ENCODE measurements around the gene ZFAND3.
"Not testable (repeated sequence)": the region's sequence is repeated elsewhere in the genome, so short reads cannot be mapped to it uniquely, and the experiment has no call there.

Gene ZFAND3

DNA sequence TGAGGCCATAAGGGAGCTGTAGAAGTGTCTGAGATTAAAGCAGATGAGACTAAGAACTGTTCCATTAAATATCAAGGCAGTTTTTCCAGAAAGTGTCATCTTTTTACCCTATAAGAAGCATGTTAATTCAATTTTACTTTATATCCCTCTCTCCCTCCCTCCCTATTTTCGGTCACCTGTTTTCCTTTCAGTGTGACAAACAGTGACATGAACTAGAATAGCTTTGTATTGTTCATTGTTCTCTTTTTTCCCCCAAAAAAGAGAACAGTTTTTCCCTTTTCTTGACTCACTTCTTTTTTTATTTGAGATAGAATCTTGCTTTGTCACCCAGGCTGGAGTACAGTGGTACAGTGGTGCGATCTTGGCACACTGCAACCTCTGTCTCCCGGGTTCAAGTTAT is 269.3 kb downstream of the ZFAND3 start:
- no peak for DNase-seq (ENCODE audit: low read depth in 2 of 2)

GRCh38 chr6:38091613-38092012 is 272.1 kb downstream of the ZFAND3 start:
- DNase-seq (ENCODE audit: low read depth in 2 of 2), result no peak

DNA sequence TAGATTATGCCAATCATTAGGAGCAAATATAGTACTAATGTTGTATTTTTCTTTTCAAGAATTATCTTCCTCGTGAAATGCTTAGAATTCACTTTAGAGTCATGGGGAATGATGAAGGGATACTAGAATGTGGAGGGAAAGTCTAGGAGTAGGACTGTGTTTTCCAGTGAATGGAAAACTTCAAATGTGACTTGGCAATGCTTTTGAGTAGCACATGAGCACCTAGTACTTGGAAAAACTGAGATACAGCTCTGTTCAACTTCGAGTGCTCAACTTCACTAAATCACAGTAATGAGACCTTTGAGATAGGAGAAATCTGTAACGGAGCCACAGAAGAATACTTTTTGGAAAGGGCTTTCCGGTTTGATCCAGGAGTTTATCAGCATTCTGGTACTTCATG is 272.9 kb downstream of the ZFAND3 start:
- DNase-seq (ENCODE audit: low read depth in 2 of 2), result no peak

GRCh38 chr6:38092964-38093363 is 273.4 kb downstream of the ZFAND3 start:
- no peak for DNase-seq (ENCODE audit: low read depth in 2 of 2)

- no peak for DNase-seq (ENCODE audit: low read depth in 2 of 2)
These were observed 275.5 kb downstream of the ZFAND3 start for GRCh38 chr6:38095054-38095453.

- no peak for DNase-seq (ENCODE audit: low read depth in 2 of 2)
These were observed 279.7 kb downstream of the ZFAND3 start for GRCh38 chr6:38099221-38099620.

- DNase-seq (ENCODE audit: low read depth in 2 of 2), result no peak
These were observed 280.9 kb downstream of the ZFAND3 start for GRCh38 chr6:38100380-38100779.

DNA sequence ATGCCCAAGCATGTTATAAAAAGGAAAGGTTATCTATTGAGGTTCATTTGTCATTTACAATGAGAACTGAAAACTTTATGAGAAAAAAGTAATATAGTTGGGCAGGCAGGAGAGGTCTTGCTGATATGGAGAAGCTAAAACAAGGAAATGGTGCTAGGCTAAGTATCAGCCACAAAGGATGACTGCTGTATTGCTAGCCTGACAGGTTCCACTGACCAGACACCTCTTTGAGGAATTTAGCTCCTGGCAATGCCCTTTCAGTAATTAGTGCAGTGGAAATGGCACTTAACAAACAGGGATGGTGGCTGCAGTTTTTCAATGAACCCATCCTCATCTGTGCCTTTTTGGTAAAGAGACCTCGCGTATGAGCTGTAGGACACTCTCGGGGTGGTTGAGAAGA is 284.4 kb downstream of the ZFAND3 start:
- no peak for DNase-seq (ENCODE audit: low read depth in 2 of 2)

DNA sequence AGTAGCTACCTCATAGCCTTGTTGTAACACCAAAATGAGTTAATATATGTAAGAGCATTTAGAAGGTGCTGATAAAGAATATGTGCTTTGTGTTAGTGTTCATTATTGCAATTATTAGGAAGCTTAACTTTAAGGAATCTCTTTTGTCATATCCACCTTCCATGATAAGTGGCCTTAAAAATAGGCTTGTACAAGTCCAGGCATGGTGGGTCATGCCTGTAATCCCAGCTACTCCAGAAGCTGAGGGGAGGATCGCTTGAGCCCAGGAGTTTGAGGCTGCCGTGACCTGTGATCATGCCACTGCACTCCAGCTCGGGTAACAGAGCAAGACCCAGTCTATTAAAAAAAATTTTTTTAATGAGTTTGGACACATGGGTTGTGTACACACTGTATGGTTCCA is 285.5 kb downstream of the ZFAND3 start:
- DNase-seq (ENCODE audit: low read depth in 2 of 2), result no peak

GRCh38 chr6:38107073-38107472 is 287.5 kb downstream of the ZFAND3 start:
- no peak for DNase-seq (ENCODE audit: low read depth in 2 of 2)

DNA sequence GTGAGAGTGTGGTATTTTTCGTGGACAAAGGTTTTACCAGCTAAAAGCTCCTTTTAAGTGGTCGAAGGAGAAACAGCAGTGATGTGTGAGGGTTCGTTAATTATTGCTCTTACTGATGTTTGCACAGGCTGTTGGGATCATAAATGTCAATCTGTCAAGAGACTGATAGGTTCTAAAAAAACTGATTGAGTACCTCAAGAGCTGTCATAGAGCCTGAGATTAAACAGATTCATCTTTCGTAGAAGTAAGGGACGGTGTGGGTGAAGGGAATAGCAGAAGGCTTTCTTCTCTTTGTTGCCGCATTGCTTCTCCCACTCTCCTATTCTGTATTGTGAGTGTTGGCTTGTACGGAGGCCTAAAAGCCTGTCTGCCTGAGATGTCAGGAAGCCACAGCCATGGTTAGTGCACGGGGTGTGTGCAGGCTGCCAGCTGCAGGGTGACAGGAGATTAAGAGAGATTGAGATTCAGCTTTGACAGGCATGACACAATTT is 291.0 kb downstream of the ZFAND3 start:
- no peak for DNase-seq (ENCODE audit: low read depth in 2 of 2)

- DNase-seq (ENCODE audit: low read depth in 2 of 2), result no peak
These were observed 292.7 kb downstream of the ZFAND3 start for GRCh38 chr6:38112181-38112580.

GRCh38 chr6:38113825-38114576 is 294.5 kb downstream of the ZFAND3 start:
- DNase-seq (ENCODE audit: low read depth in 2 of 2), result no peak

DNA sequence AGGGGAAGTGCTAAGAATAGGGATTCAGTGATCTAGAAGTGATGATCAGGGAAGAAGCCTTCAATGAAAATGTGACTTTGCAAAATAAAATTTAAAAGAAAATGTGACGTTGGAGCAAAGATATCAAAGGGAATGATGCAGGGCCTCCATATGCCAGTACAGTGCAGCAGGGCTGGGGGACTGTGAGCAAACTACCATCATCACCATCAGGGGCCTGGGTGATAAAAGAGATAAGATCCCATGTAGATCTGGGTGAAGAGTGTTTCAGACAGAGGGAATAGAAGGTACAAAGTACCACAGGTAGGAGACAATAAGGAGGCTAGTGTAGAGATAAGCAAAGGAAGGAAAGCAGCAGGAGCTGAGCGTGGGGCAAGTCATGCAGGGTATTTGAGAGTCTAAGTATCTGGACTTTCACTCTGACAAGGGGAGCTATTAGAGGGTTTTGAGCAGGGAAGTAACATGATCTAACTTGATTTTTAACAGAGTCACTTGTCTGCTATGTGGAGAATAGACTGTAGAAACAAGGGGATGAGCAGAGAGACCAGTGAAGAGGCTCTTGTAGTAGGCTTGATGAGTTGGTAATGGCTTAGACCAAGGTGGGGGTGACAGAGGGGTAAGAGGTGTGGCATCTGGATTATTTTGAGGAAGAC is 295.6 kb downstream of the ZFAND3 start:
- DNase-seq (ENCODE audit: low read depth in 2 of 2), result no peak

- DNase-seq (ENCODE audit: low read depth in 2 of 2), result no peak
These were observed 296.1 kb downstream of the ZFAND3 start for GRCh38 chr6:38115626-38116008.

DNA sequence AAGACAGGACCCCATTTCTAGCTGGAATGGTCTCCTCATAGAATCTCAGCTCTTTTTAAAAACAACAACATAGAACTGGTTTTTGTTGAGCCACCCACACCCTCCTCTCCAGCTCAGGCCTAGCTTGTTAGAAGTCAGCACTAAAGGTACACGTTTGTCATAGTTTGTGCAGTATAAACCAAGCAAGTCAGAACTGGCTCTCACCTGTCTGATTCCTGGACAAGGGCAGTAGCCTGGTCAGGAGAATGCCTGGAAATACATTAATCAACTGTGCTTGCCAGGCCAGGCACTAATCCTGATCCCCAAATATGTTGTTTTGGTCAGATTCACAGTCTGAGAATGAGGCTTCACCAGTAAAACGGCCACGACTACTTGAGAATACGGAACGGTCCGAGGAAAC is 296.7 kb downstream of the ZFAND3 start:
- no peak for DNase-seq (ENCODE audit: low read depth in 2 of 2)

- no peak for DNase-seq (ENCODE audit: low read depth in 2 of 2)
These were observed 297.8 kb downstream of the ZFAND3 start for GRCh38 chr6:38117281-38117680.

- DNase-seq (ENCODE audit: low read depth in 2 of 2), result no peak
These were observed 299.4 kb downstream of the ZFAND3 start for GRCh38 chr6:38118791-38119365.

GRCh38 chr6:38119516-38119915 is 300.0 kb downstream of the ZFAND3 start:
- no peak for DNase-seq (ENCODE audit: low read depth in 2 of 2)

- DNase-seq (ENCODE audit: low read depth in 2 of 2), result not testable (repeated sequence)
These were observed 304.8 kb downstream of the ZFAND3 start for GRCh38 chr6:38124224-38124926.

- no peak for DNase-seq (ENCODE audit: low read depth in 2 of 2)
These were observed 307.8 kb downstream of the ZFAND3 start for GRCh38 chr6:38127284-38127683.

DNA sequence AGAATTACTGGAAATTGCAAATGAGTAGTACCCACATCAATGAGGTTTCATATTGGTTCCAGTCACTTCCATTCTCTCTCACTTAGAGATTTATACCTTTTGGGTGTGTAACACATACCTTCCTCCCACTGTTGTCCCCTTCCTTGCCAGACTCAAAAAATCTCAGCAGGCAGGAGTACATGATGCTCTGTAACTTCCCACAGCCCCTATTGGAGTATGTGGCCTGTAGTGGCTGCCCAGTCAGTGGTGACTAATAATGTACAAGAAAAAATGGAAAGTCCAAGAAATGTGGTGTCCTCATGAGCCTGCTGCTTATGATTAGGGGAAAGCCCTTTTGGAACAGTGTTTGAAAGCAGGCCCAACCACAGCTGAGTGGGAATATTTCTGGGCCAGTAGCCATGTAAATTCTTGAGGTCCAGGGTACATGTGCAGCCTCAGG is 312.0 kb downstream of the ZFAND3 start:
- peak in 1 of 2 experiments; percentile 7 for DNase-seq (ENCODE audit: low read depth in 2 of 2)
